Loucy (cell line): ENCODE results near the gene MB.
A peak's percentile ranks its signal among the peaks of the same experiment; 100 is the strongest.

Source experiments
- H2AFZ ChIP-seq: fragments of 200-600 bp; sonication (generic); 2 replicates; pipeline ENCODE4 v1.6.0; 2016; ENCODE audit warnings: antibody characterized with exemption, mild to moderate bottlenecking, low read length, moderate library complexity
- H3F3A ChIP-seq: fragments of 200-600 bp; 2 replicates; pipeline ENCODE4 v1.6.0; 2016; ENCODE audit warnings: antibody characterized with exemption, low read depth, mild to moderate bottlenecking
- H3K27me3 ChIP-seq: fragments of 200-600 bp; sonication (generic); 2 replicates; pipeline ENCODE4 v1.6.1; 2014; ENCODE audit warnings: low read length, mild to moderate bottlenecking; ENCODE audit not compliant: insufficient read depth, poor library complexity, severe bottlenecking
- H3K36me3 ChIP-seq: fragments of 200-600 bp; sonication (generic); 2 replicates; pipeline ENCODE4 v1.6.1; 2016; ENCODE audit warnings: low read length; ENCODE audit not compliant: insufficient read depth
- H3K4me1 ChIP-seq: fragments of 200-600 bp; sonication (generic); 2 replicates; pipeline ENCODE4 v1.5.1; 2014; ENCODE audit warnings: low read length, mild to moderate bottlenecking; ENCODE audit not compliant: insufficient read depth, poor library complexity, severe bottlenecking
- H3K4me2 ChIP-seq: fragments of 200-600 bp; sonication (generic); 2 replicates; pipeline ENCODE4 v1.6.0; 2014; ENCODE audit warnings: antibody characterized with exemption, low read length, low read depth, mild to moderate bottlenecking; ENCODE audit not compliant: poor library complexity, severe bottlenecking
- H3K4me3 ChIP-seq: fragments of 200-600 bp; sonication (generic); 2 replicates; pipeline ENCODE4 v1.5.1; 2014; ENCODE audit warnings: low read length, mild to moderate bottlenecking, mixed read lengths; ENCODE audit not compliant: poor library complexity, severe bottlenecking
- H3K79me2 ChIP-seq: fragments of 200-600 bp; sonication (generic); 2 replicates; pipeline ENCODE4 v1.6.1; 2014; ENCODE audit warnings: low read length; ENCODE audit not compliant: insufficient read depth
- H3K9ac ChIP-seq: fragments of 200-600 bp; sonication (generic); 2 replicates; pipeline ENCODE4 v1.6.0; 2014; ENCODE audit warnings: mild to moderate bottlenecking, low read depth, low read length, moderate library complexity; ENCODE audit not compliant: poor library complexity, severe bottlenecking
- H3K9me2 ChIP-seq: fragments of 200-600 bp; sonication (generic); replicated peaks from 2 replicates; pipeline ENCODE4 v1.6.1; 2016; ENCODE audit warnings: low read depth, low read length, mixed read lengths
- H3K9me3 ChIP-seq: fragments of 200-600 bp; sonication (generic); 2 replicates; pipeline ENCODE4 v1.6.1; 2014; ENCODE audit warnings: mild to moderate bottlenecking, antibody characterized with exemption, low read length, low read depth; ENCODE audit not compliant: insufficient read depth
- H4K20me1 ChIP-seq: fragments of 200-600 bp; sonication (generic); 2 replicates; pipeline ENCODE4 v1.6.0; 2014; ENCODE audit warnings: antibody characterized with exemption, low read length, mild to moderate bottlenecking; ENCODE audit not compliant: insufficient read depth, poor library complexity, severe bottlenecking
- EZH2phosphoT487 ChIP-seq: fragments of 200-600 bp; IDR thresholded peaks from 2 replicates; pipeline ENCODE4 v1.6.1; 2018; ENCODE audit warnings: antibody characterized with exemption, mild to moderate bottlenecking, moderate library complexity, borderline replicate concordance
- TF ChIP-seq, protein P1 (sequence below): fragments of 200-600 bp; sonication (generic); conservative IDR thresholded peaks from 2 replicates; pipeline ENCODE4 v1.5.1; 2014; ENCODE audit warnings: mild to moderate bottlenecking, antibody characterized with exemption, low read length

MB gene

DNA sequence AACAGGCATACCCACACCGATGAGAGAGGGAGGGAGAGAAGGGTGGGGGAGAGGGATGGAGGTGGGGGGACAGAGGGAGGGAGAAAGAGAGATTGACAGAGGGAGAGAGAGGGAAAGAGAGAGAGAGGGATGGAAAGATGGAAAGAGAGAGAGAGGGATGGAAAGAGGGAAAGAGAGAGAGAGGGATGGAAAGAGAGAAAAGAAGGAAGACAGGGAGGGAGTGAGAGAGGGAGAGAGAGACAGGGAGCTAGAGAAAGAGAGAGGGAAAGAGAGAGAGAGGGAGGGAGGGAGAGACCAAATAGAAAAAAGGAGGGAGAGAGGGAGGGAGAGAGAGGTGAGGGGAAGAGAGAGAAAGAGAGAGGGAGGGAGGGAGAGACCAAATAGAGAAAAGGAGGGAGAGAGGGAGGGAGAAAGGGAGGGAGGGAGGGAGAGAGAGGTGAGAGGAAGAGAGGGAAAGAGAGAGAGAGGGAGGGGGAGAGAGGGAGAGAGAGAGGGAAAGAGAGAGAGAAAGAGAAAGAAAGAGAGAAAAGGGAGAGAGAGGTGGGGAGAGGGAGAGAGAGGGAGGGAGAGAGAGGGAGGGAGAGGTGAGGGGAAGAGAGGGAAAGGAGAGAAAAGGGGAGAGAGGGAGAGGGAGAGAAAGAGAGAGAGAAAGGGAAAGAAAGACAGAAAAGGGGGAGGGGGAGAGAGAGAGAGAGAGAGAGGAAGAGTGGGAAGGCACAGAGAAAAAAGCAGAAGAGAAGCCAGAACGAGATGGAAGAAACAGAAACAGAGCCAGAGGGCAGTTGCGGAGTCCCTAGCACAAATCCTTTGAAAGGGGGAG, 23.8 kb downstream of the MB start:
- H4K20me1 ChIP-seq = no peaks in the 10 kb centered on the region
- TF ChIP-seq EZH2phosphoT487 = no peak
- TF ChIP-seq, protein P1, sequence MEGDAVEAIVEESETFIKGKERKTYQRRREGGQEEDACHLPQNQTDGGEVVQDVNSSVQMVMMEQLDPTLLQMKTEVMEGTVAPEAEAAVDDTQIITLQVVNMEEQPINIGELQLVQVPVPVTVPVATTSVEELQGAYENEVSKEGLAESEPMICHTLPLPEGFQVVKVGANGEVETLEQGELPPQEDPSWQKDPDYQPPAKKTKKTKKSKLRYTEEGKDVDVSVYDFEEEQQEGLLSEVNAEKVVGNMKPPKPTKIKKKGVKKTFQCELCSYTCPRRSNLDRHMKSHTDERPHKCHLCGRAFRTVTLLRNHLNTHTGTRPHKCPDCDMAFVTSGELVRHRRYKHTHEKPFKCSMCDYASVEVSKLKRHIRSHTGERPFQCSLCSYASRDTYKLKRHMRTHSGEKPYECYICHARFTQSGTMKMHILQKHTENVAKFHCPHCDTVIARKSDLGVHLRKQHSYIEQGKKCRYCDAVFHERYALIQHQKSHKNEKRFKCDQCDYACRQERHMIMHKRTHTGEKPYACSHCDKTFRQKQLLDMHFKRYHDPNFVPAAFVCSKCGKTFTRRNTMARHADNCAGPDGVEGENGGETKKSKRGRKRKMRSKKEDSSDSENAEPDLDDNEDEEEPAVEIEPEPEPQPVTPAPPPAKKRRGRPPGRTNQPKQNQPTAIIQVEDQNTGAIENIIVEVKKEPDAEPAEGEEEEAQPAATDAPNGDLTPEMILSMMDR = no peak
- no peaks in the 10 kb centered on the region for H3K9me2 ChIP-seq
- H3K4me1 ChIP-seq = peaks cover 5% of the 10 kb centered on the region
- H3K9ac ChIP-seq = peak overlapping the region; percentile 46
- H3K79me2 ChIP-seq = no peaks in the 10 kb centered on the region
- peak overlapping the region; percentile 64 for H2AFZ ChIP-seq
- H3F3A ChIP-seq = no peaks in the 10 kb centered on the region
- no peaks in the 10 kb centered on the region for H3K9me3 ChIP-seq
- no peak overlapping the region for H3K4me2 ChIP-seq
- no peak overlapping the region for H3K4me3 ChIP-seq
- H3K27me3 ChIP-seq = no peaks in the 10 kb centered on the region
- H3K36me3 ChIP-seq = no peaks in the 10 kb centered on the region

DNA sequence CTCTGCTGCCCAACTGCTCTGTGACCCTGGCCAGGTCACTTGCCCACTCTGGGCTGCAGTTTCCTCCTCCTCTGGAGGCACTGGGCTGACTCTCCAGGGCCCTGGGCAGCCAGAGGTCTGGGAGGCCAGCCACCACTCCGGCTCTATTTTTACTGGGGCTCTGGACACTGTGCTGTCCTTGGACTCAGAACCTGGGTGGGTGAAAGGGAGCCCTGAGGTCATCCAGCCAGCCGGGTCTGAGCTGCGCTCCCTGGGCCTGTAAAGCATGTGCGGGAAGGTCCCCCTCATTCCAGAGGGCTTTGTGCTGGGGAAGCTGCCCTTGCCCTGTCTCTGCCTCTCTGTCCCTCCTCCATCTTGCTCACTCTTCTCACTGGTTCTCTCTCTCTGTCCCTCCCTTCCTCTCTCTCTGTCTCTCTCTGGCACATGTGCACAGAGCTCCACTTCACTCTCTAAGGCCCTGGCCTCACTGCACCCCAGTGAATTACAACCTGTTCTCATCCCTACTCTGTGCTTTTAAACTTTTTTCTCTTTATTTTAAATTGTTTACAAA, 24.6 kb downstream of the MB start:
- peaks cover 5% of the 10 kb centered on the region for H3K4me1 ChIP-seq
- no peak overlapping the region for H3K4me3 ChIP-seq
- no peaks in the 10 kb centered on the region for H3K36me3 ChIP-seq
- no peaks in the 10 kb centered on the region for H3K27me3 ChIP-seq
- H3K9me2 ChIP-seq = no peaks in the 10 kb centered on the region
- no peaks in the 10 kb centered on the region for H3K79me2 ChIP-seq
- H3K4me2 ChIP-seq = no peak overlapping the region
- TF ChIP-seq EZH2phosphoT487 = no peak
- TF ChIP-seq, protein P1 = no peak
- H3K9ac ChIP-seq = peak overlapping the region; percentile 46
- H2AFZ ChIP-seq = peak overlapping the region; percentile 59
- no peaks in the 10 kb centered on the region for H4K20me1 ChIP-seq
- H3F3A ChIP-seq = no peaks in the 10 kb centered on the region
- no peaks in the 10 kb centered on the region for H3K9me3 ChIP-seq

DNA sequence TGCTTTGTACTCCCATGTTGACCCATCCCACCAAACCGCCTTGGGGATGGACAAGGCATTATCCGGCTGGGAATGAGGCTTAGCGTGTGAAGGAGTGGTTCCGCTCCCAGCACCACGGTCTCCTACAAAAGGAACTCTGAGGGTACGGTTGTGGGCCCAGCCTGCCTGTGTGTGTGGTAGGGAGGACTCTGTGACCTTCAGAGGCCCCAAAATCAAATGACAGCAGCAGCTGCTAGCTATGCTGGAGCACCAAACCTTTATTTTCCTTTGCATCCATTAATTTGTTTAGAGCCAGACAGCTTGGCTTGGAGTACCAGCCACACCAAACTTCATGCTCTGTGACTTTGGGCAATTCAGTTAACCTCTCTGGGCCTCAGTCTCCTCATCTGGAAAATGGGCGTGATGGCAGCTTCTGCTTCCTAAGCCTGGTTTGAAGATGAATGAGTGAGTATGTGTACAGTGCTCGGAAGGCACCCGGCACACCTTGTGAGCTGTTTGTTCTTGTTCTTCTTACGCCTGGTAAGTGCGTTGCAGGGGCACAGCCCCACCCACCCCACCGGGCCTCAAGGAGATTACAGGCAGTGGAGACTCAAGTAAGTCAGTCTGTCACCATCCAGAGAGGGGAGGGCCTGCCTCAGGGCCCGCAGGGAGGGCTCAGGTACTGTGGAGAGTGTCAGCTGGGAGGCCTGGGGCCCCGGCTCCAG, 25.3 kb downstream of the MB start:
- no peak overlapping the region for H3K9ac ChIP-seq
- H3K27me3 ChIP-seq = no peaks in the 10 kb centered on the region
- no peaks in the 10 kb centered on the region for H3K36me3 ChIP-seq
- H3K79me2 ChIP-seq = no peaks in the 10 kb centered on the region
- no peaks in the 10 kb centered on the region for H3K9me3 ChIP-seq
- peaks cover 5% of the 10 kb centered on the region for H3K4me1 ChIP-seq
- no peaks in the 10 kb centered on the region for H3F3A ChIP-seq
- TF ChIP-seq, protein P1 = no peak
- TF ChIP-seq EZH2phosphoT487 = no peak
- no peak overlapping the region for H3K4me3 ChIP-seq
- no peak overlapping the region for H3K4me2 ChIP-seq
- H2AFZ ChIP-seq = no peak overlapping the region
- H4K20me1 ChIP-seq = no peaks in the 10 kb centered on the region
- H3K9me2 ChIP-seq = no peaks in the 10 kb centered on the region
